H1 (cell line): ENCODE data around the gene TDRD9. TPM values are rescaled to one million over a fixed set of nuclear protein-coding genes. Genes with fewer than 3 reads are reported as not detected.

ENCODE experiments used
- KDM5A ChIP-seq: fragments of 200-600 bp; IDR thresholded peaks from 2 replicates; pipeline ENCODE4 v1.7.1; 2012; ENCODE audit warnings: mild to moderate bottlenecking, low read length, inconsistent platforms, mixed read lengths
- polyA plus RNA-seq, 7 experiments: library from polyadenylated mRNA; depleted of rRNA in 3 of 7; stranded (reverse) in 5 of 7; unstranded in 2 of 7; fragments of >200 nt in 5 of 7; fragments of 200-250 nt in 2 of 7; gene quantifications; 1 replicate in 5 of 7; 2 replicates in 1 of 7; 4 replicates in 1 of 7; pipeline versions ENCODE4 v1.2.1 to v1.2.3, GENCODE V29; 2011 to 2013; ENCODE audit warnings: missing spikeins in 2 of 7, mixed read lengths in 2 of 7
- total RNA-seq: library from RNA; stranded (reverse); fragmentation: NEBNext Ultra II Directional; extraction: Animal tissue kit (Norgen Biotek cat#: 25700); gene quantifications from 2 replicates; pipeline ENCODE4 v1.2.1, GENCODE V29; 2021

TDRD9 gene
- total and polyA plus RNA-seq, 2 of the 8 experiments (the other 6 are each of a cell fraction or from before 2014, with no cell fraction given), result not detected

- TF ChIP-seq KDM5A, result no peak
These were observed 38.8 kb upstream of the TDRD9 start (continued) for GRCh38 chr14:103889313-103890051.
